SK-N-SH (cell line): ENCODE results near the gene USHBP1. TPM values are rescaled to one million over a fixed set of nuclear protein-coding genes. Genes with fewer than 3 reads are reported as not detected.

ENCODE experiments used
- CHD2 ChIP-seq: fragments of 150-350 bp; IDR thresholded peaks from 2 replicates; pipeline ENCODE4 v1.6.1; 2018; ENCODE audit warnings: low read length; ENCODE audit not compliant: partially characterized antibody
- EZH2phosphoT487 ChIP-seq: fragments of 200-600 bp; sonication (generic); IDR thresholded peaks from 2 replicates; pipeline ENCODE4 v1.6.1; 2017; ENCODE audit warnings: low read depth, mixed run types, mild to moderate bottlenecking, antibody characterized with exemption, moderate library complexity, borderline replicate concordance
- FOSL2 ChIP-seq: IDR thresholded peaks from 2 replicates; pipeline ENCODE4 v1.4.0; 2012; ENCODE audit warnings: low read depth, mild to moderate bottlenecking, moderate library complexity, borderline replicate concordance
- GATA2 ChIP-seq: sonication (generic); formaldehyde crosslinking; IDR thresholded peaks from 2 replicates; pipeline ENCODE4 v1.5.0; 2020; ENCODE audit warnings: mild to moderate bottlenecking, missing genetic modification reagents
- JUND ChIP-seq: IDR thresholded peaks from 2 replicates; pipeline ENCODE4 v1.4.0; 2012
- MXI1 ChIP-seq: IDR thresholded peaks from 2 replicates; pipeline ENCODE4 v1.6.1; 2012; ENCODE audit warnings: mild to moderate bottlenecking, low read depth, low read length, improper control_type of control experiment
- NFIC ChIP-seq: IDR thresholded peaks from 2 replicates; pipeline ENCODE4 v1.4.0; 2012; ENCODE audit warnings: borderline replicate concordance
- RAD21 ChIP-seq: IDR thresholded peaks from 2 replicates; pipeline ENCODE4 v1.6.1; 2012; ENCODE audit warnings: mild to moderate bottlenecking, low read length
- RCOR1 ChIP-seq: fragments of 150-350 bp; IDR thresholded peaks from 2 replicates; pipeline ENCODE4 v1.6.1; 2017; ENCODE audit warnings: antibody characterized with exemption, low read length
- RFX5 ChIP-seq: IDR thresholded peaks from 2 replicates; pipeline ENCODE4 v1.6.1; 2012; ENCODE audit warnings: mild to moderate bottlenecking, improper control_type of control experiment, low read length
- RXRA ChIP-seq: IDR thresholded peaks from 2 replicates; pipeline ENCODE4 v1.4.0; 2012; ENCODE audit warnings: low read depth, mild to moderate bottlenecking, borderline replicate concordance
- SIN3A ChIP-seq: IDR thresholded peaks from 2 replicates; pipeline ENCODE4 v1.6.1; 2012; ENCODE audit warnings: low read depth, mild to moderate bottlenecking, low read length, moderate library complexity, borderline replicate concordance
- SMC3 ChIP-seq: IDR thresholded peaks from 2 replicates; pipeline ENCODE4 v1.6.1; 2012; ENCODE audit warnings: low read depth, low read length, improper control_type of control experiment
- YY1 ChIP-seq: IDR thresholded peaks from 2 replicates; pipeline ENCODE4 v1.4.0; 2012; ENCODE audit warnings: low read depth, mild to moderate bottlenecking
- polyA plus RNA-seq, 3 experiments: library from polyadenylated mRNA; depleted of rRNA; stranded (reverse); fragments of >200 nt; gene quantifications; 2 replicates each; pipeline ENCODE4 v1.2.3, GENCODE V29; 2012
- TF ChIP-seq, protein P1 (sequence below): IDR thresholded peaks from 2 replicates; pipeline ENCODE4; 2012
- TF ChIP-seq, protein P2 (sequence below): fragments of 200-600 bp; sonication (generic); IDR thresholded peaks from 2 replicates; pipeline ENCODE4 v1.6.1; 2017; ENCODE audit warnings: antibody characterized with exemption, mild to moderate bottlenecking, moderate library complexity
- TF ChIP-seq, protein P3 (sequence below): fragments of 150-350 bp; IDR thresholded peaks from 2 replicates; pipeline ENCODE4 v1.6.1; 2016; ENCODE audit warnings: mild to moderate bottlenecking, low read depth, low read length
- TF ChIP-seq, protein P4 (sequence below): IDR thresholded peaks from 2 replicates; pipeline ENCODE4 v1.4.0; 2012; ENCODE audit warnings: low read depth, borderline replicate concordance
- TF ChIP-seq, protein P5 (sequence below): IDR thresholded peaks from 2 replicates; pipeline ENCODE4 v1.4.0; 2012; ENCODE audit warnings: low read depth, borderline replicate concordance

The USHBP1 gene
- polyA plus RNA-seq, 1 of the 3 experiments (the other 2 are of a cell fraction), result 0.03 TPM

DNA sequence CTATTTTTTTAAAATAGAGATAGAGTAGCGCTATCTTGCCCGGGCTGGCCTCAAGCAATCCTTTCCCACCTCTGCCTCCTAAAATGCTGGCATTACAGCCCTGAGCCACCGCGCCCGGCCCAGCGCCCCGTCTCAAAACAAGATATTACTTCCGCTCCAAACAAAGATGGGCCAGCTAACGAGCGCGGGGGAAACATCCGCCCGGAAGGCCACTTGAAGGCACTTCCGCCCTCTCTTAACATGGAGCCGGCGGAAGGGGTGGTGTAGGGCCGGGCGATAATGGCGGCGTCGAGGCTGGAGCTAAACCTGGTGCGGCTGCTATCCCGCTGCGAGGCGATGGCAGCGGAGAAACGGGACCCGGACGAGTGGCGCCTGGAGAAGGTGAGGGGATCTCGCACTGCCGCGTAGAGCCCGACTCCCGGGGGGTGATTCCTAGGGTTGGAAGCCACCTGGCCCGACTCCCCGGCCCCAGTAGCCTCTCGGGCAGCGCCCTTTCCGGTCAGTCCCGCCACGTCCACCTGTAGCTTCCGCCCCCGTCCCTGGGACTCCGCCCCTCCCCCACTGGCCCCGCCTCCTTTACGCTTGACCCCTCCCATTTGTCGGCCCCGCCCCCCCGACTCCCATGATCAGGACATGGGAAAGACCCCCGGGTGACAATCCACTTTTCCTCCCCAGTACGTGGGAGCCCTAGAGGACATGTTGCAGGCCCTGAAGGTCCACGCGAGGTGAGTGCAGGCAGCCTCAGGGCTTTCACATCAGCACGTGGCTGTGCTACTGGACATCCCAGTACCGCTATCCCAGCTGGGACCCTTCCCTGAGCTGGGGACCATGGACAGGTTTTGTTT, 49.2 kb downstream of the USHBP1 start, which contains the start of gene USE1 (continued):
- TF ChIP-seq, protein P1, sequence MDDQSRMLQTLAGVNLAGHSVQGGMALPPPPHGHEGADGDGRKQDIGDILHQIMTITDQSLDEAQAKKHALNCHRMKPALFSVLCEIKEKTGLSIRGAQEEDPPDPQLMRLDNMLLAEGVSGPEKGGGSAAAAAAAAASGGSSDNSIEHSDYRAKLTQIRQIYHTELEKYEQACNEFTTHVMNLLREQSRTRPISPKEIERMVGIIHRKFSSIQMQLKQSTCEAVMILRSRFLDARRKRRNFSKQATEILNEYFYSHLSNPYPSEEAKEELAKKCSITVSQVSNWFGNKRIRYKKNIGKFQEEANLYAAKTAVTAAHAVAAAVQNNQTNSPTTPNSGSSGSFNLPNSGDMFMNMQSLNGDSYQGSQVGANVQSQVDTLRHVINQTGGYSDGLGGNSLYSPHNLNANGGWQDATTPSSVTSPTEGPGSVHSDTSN, result peak; percentile 41; the same call in 1 of the 2 replicates
- TF ChIP-seq CHD2 (peak; percentile 63), SIN3A (peak; percentile 85; the same call in 1 of the 2 replicates), RFX5 (no peak), RCOR1 (no peak), SMC3 (no peak), FOSL2 (no peak), MXI1 (peak; percentile 89), NFIC (peak; percentile 44; the same call in 1 of the 2 replicates), RXRA (no peak), JUND (peak; percentile 21; the same call in 1 of the 2 replicates), RAD21 (no peak), YY1 (peak; percentile 99), EZH2phosphoT487 (no peak), GATA2 (CRISPR knock-in tag) (no peak)
- TF ChIP-seq, protein P2, sequence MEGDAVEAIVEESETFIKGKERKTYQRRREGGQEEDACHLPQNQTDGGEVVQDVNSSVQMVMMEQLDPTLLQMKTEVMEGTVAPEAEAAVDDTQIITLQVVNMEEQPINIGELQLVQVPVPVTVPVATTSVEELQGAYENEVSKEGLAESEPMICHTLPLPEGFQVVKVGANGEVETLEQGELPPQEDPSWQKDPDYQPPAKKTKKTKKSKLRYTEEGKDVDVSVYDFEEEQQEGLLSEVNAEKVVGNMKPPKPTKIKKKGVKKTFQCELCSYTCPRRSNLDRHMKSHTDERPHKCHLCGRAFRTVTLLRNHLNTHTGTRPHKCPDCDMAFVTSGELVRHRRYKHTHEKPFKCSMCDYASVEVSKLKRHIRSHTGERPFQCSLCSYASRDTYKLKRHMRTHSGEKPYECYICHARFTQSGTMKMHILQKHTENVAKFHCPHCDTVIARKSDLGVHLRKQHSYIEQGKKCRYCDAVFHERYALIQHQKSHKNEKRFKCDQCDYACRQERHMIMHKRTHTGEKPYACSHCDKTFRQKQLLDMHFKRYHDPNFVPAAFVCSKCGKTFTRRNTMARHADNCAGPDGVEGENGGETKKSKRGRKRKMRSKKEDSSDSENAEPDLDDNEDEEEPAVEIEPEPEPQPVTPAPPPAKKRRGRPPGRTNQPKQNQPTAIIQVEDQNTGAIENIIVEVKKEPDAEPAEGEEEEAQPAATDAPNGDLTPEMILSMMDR, result no peak
- TF ChIP-seq, protein P3, sequence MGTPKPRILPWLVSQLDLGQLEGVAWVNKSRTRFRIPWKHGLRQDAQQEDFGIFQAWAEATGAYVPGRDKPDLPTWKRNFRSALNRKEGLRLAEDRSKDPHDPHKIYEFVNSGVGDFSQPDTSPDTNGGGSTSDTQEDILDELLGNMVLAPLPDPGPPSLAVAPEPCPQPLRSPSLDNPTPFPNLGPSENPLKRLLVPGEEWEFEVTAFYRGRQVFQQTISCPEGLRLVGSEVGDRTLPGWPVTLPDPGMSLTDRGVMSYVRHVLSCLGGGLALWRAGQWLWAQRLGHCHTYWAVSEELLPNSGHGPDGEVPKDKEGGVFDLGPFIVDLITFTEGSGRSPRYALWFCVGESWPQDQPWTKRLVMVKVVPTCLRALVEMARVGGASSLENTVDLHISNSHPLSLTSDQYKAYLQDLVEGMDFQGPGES, result no peak
- TF ChIP-seq, protein P4, sequence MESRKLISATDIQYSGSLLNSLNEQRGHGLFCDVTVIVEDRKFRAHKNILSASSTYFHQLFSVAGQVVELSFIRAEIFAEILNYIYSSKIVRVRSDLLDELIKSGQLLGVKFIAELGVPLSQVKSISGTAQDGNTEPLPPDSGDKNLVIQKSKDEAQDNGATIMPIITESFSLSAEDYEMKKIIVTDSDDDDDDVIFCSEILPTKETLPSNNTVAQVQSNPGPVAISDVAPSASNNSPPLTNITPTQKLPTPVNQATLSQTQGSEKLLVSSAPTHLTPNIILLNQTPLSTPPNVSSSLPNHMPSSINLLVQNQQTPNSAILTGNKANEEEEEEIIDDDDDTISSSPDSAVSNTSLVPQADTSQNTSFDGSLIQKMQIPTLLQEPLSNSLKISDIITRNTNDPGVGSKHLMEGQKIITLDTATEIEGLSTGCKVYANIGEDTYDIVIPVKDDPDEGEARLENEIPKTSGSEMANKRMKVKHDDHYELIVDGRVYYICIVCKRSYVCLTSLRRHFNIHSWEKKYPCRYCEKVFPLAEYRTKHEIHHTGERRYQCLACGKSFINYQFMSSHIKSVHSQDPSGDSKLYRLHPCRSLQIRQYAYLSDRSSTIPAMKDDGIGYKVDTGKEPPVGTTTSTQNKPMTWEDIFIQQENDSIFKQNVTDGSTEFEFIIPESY, result peak; percentile 77
- TF ChIP-seq, protein P5, sequence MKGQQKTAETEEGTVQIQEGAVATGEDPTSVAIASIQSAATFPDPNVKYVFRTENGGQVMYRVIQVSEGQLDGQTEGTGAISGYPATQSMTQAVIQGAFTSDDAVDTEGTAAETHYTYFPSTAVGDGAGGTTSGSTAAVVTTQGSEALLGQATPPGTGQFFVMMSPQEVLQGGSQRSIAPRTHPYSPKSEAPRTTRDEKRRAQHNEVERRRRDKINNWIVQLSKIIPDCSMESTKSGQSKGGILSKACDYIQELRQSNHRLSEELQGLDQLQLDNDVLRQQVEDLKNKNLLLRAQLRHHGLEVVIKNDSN, result peak; percentile 41
